Right lobe of liver (tissue), 4 donors: ENCODE results near the gene TMEM247.

ENCODE experiments used
- POLR2A ChIP-seq: fragments of 450-650 bp; IDR thresholded peaks from one replicate; pipeline ENCODE4 v1.6.1; 2017; ENCODE audit warnings: antibody characterized with exemption, mild to moderate bottlenecking
- TF ChIP-seq, protein P1 (sequence below), 4 donors: fragments of 200-600 bp in 3 of 4; fragments of 450-650 bp in 1 of 4; IDR thresholded peaks; one replicate each; pipeline versions ENCODE4 v1.5.1 to v1.8.0; 2016 to 2022; ENCODE audit warnings: antibody characterized with exemption in 4 of 4, mild to moderate bottlenecking in 2 of 4
- donor health status: DM: no; HTN: no; CAD: no.
- donor health status: DM: no; HTN: no; CAD: no.
- donor health status: DM: no; HTN: yes; CAD: no.

DNA sequence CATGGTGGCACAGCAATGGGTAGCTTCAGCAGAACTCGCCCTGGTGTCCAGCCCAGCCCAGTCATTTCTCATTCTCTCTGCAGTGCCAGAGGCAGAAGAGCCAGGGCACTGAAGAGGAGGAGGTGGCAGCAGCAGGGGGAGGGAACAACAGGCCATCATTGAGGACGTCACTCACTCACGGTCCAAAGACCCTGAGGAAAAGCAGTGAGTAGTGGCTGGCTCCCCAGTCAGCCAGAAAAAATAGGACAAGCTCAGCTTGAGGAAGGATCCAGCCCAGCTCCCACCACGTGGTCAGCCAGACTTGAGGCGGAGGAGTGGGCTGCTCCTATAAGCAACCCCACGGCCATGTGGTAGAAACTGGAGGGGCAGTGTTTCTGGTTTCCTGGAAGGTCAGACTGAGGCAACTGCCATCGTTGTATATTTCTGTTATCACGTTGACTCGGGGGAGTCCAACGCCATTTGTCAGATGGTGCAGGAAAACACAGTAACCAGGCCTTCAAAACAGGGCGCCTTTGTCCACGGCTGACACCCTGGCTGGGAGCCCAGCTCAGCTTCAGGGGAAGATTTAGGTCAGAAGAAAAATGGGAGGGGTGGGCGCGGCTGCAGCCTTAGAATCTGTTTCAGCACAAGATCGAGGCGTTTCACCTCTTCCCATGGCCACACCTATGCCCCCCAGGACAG, 19.0 kb upstream of the TMEM247 start:
- TF ChIP-seq POLR2A: no peak
- TF ChIP-seq, protein P1, sequence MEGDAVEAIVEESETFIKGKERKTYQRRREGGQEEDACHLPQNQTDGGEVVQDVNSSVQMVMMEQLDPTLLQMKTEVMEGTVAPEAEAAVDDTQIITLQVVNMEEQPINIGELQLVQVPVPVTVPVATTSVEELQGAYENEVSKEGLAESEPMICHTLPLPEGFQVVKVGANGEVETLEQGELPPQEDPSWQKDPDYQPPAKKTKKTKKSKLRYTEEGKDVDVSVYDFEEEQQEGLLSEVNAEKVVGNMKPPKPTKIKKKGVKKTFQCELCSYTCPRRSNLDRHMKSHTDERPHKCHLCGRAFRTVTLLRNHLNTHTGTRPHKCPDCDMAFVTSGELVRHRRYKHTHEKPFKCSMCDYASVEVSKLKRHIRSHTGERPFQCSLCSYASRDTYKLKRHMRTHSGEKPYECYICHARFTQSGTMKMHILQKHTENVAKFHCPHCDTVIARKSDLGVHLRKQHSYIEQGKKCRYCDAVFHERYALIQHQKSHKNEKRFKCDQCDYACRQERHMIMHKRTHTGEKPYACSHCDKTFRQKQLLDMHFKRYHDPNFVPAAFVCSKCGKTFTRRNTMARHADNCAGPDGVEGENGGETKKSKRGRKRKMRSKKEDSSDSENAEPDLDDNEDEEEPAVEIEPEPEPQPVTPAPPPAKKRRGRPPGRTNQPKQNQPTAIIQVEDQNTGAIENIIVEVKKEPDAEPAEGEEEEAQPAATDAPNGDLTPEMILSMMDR (IDR thresholded peaks at IDR 0.05): no peak
